Colonic mucosa (tissue), 4 donors: ENCODE measurements around the gene TMED9. TPM values are rescaled to one million over a fixed set of nuclear protein-coding genes. Genes with fewer than 3 reads are reported as not detected.

Experiments
- DNase-seq: peaks from one replicate; pipeline ENCODE4 v3.0.0-alpha.2; 2020
- H3K27ac ChIP-seq: fragments of 200-600 bp; one replicate; pipeline ENCODE4 v1.8.0; 2021
- H3K27me3 ChIP-seq: fragments of 200-600 bp; one replicate; pipeline ENCODE4 v1.8.0; 2021
- H3K36me3 ChIP-seq: fragments of 200-600 bp; one replicate; pipeline ENCODE4 v1.8.0; 2021
- H3K4me1 ChIP-seq: fragments of 200-600 bp; one replicate; pipeline ENCODE4 v1.8.0; 2021; ENCODE audit warnings: mild to moderate bottlenecking
- H3K4me3 ChIP-seq: fragments of 200-600 bp; one replicate; pipeline ENCODE4 v1.8.0; 2021
- H3K9ac ChIP-seq, 2 donors: one replicate each; pipeline ENCODE4 v1.7.0; 2013; ENCODE audit warnings: control low read depth in 2 of 2, low read depth in 2 of 2, low read length in 2 of 2
- H3K9me3 ChIP-seq: fragments of 200-600 bp; one replicate; pipeline ENCODE4 v1.8.0; 2021
- CTCF ChIP-seq: fragments of 200-600 bp; IDR thresholded peaks from one replicate; pipeline ENCODE4 v1.8.0; 2022; ENCODE audit warnings: antibody characterized with exemption, mild to moderate bottlenecking
- intact Hi-C: fragments of 100-400 bp; cut with DNase I; formaldehyde crosslinking; loops from one replicate; pipeline ENCODE4 v1.14.1; 2022
- total RNA-seq, 2 donors: library from RNA; stranded (reverse); fragmentation: NEBNext Ultra II Directional in 1 of 2; extraction: Animal tissue kit (Norgen Biotek cat#: 25700) in 1 of 2; gene quantifications; one replicate each; pipeline ENCODE4 v1.2.1, GENCODE V29; 2021
- donor health status: healthy.
- donor health status: DM: no; HTN: no; CAD: no.
- donor health status: DM: no; HTN: no; CAD: no.

TMED9 gene
- total RNA-seq, 2 donors from 2014 or later = 187 to 303 TPM

- no peak for DNase-seq
- Histone ChIP-seq H3K4me3 (no peak overlapping the region), H3K4me1 (peaks cover 8% of the 10 kb centered on the region), H3K36me3 (no peaks in the 10 kb centered on the region), H3K27ac (no peak overlapping the region), H3K9me3 (no peaks in the 10 kb centered on the region), H3K9ac (no peak overlapping the region), H3K27me3 (no peaks in the 10 kb centered on the region)
- intact Hi-C loops = no loop called here
- no peak for TF ChIP-seq CTCF
Measured at GRCh38 chr5:177607115-177607451, 15.1 kb downstream of the TMED9 start.

GRCh38 chr5:177607452-177608192, 15.6 kb downstream of the TMED9 start:
- H3K9ac ChIP-seq = no peak overlapping the region
- no peak overlapping the region for H3K4me3 ChIP-seq
- H3K9me3 ChIP-seq = no peaks in the 10 kb centered on the region
- peak; percentile 82 for DNase-seq
- no peaks in the 10 kb centered on the region for H3K36me3 ChIP-seq
- H3K4me1 ChIP-seq = peaks cover 8% of the 10 kb centered on the region
- H3K27me3 ChIP-seq = no peaks in the 10 kb centered on the region
- intact Hi-C loops = no loop called here
- peak; percentile 86 for TF ChIP-seq CTCF
- H3K27ac ChIP-seq = no peak overlapping the region

DNA sequence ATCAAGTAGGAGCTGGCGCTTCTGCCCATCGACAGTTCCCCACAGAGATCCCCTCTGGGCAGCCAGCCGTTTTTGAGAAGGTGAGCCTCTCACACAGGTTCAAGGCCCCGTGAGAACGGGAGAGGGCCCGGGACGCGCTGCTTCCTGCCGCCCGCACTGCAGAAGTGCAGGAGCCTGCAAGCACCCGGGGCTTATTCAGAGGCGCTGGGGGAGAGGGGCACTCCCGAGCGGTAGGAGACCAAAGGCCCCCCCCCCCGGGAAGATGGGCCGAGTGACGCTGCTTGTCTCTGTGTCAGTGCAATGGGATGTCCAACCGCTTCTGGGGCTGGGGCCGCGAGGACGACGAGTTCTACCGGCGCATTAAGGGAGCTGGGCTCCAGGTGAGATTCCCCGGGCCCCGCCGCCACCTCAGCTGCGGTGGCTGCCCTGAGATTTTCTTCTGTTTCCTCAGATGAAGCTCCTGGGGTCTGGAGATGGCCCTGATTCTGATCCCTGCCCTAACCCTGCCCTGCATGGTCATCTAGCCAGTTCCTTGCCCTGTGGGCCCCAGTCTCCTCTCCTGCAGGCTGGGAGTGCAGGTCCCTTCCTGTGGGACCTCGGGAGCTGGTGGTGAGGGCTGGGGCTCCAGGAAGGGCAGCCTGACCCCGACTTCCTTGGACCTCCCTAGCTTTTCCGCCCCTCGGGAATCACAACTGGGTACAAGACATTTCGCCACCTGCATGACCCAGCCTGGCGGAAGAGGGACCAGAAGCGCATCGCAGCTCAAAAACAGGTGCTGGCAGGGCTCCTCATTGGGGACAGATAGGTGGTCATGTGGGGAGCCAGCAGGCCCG, 16.5 kb downstream of the TMED9 start:
- Histone ChIP-seq H3K4me3 (no peak overlapping the region), H3K9ac (no peak overlapping the region), H3K27ac (no peak overlapping the region), H3K4me1 (peaks cover 8% of the 10 kb centered on the region), H3K27me3 (no peaks in the 10 kb centered on the region), H3K36me3 (no peaks in the 10 kb centered on the region), H3K9me3 (no peaks in the 10 kb centered on the region)
- DNase-seq = no peak
- intact Hi-C loops = no loop called here
- TF ChIP-seq CTCF = no peak

DNA sequence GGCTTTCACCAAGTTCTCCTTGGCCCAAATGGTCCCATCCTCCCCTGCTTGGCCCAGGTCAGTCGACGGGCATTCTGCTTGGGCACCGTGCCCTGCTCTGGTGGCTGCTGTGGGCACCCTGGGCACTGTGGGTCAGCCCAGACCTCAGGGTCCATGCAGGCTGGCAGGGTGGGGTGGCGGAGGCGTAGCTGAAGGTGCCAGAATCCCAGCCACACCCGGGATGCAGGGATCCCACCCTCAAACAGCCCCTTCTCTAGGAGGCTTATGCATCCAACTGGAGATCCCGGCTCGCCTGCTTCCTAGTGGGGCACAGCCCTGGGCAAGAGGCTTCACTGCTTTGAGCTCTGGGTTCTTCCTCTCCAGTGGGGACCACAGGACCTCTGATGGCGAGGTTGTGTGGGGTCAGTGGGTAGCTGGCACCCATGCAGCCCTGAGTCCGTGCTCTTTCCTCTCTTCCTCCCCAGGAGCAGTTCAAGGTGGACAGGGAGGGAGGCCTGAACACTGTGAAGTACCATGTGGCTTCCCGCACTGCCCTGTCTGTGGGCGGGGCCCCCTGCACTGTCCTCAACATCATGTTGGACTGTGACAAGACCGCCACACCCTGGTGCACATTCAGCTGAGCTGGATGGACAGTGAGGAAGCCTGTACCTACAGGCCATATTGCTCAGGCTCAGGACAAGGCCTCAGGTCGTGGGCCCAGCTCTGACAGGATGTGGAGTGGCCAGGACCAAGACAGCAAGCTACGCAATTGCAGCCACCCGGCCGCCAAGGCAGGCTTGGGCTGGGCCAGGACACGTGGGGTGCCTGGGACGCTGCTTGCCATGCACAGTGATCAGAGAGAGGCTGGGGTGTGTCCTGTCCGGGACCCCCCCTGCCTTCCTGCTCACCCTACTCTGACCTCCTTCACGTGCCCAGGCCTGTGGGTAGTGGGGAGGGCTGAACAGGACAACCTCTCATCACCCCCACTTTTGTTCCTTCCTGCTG, 17.4 kb downstream of the TMED9 start:
- Histone ChIP-seq H3K9me3 (no peaks in the 10 kb centered on the region), H3K4me1 (peaks cover 8% of the 10 kb centered on the region), H3K27me3 (no peaks in the 10 kb centered on the region), H3K27ac (no peak overlapping the region), H3K4me3 (no peak overlapping the region), H3K9ac (no peak overlapping the region), H3K36me3 (no peaks in the 10 kb centered on the region)
- DNase-seq = no peak
- no peak for TF ChIP-seq CTCF
- intact Hi-C loops = no loop called here

DNA sequence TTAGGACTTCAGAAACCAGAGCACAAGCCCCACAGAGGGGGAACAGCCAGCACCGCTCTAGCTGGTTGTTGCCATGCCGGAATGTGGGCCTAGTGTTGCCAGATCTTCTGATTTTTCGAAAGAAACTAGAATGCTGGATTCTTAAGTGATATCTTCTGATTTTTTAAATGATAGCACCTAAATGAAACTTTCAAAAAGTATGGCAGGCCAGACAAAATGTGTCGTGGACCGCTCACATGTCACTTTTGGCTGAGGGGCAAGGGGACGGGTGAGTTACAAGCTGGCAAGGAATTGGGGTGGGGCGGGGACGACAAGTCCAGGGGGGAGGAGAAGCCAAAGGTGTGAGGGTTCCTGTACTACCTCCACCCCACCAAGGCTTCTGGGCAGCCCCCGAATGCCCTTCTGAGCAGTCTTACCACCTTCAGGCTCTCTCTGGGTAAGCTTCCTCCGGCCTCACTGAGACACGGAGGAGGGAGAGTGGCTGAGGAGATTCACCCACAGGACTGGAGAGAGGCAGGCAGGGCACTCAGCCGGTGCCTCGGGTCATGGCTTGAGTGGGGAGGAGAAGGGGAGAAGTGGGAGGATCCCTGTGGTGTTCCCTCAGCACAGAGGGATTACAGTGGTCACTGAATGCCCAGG, 18.2 kb downstream of the TMED9 start:
- H3K27me3 ChIP-seq = no peaks in the 10 kb centered on the region
- H3K4me1 ChIP-seq = peaks cover 8% of the 10 kb centered on the region
- H3K9me3 ChIP-seq = no peaks in the 10 kb centered on the region
- no peak overlapping the region for H3K9ac ChIP-seq
- no peak for DNase-seq
- intact Hi-C loops = no loop called here
- no peak overlapping the region for H3K4me3 ChIP-seq
- no peak overlapping the region for H3K27ac ChIP-seq
- TF ChIP-seq CTCF = no peak
- no peaks in the 10 kb centered on the region for H3K36me3 ChIP-seq
